Activated CD8-positive, alpha-beta memory T cell treated with anti-CD3 and anti-CD28 coated beads, Interleukin-2, amount 50 U/mL, for 48 hours (primary cell): ENCODE results near the gene TP53TG3C.
"Not testable (repeated sequence)": the region's sequence is repeated elsewhere in the genome, so short reads cannot be mapped to it uniquely, and the experiment has no call there.

Experiments
- DNase-seq: peaks from one replicate; pipeline ENCODE4 v3.0.0-alpha.2; 2020

Gene TP53TG3C

GRCh38 chr16:33193926-33194325 is at the start of gene TP53TG3C:
TSS of gene TP53TG3C (plus strand) at chr16:33194226. CDS start at chr16:33194294, 68 bp downstream.
- DNase-seq: not testable (repeated sequence)
